Activated B cell treated with CpG ODN at 0.5 μM for 24 hours (primary cell): ENCODE data around the gene OVOL3. TPM values are rescaled to one million over a fixed set of nuclear protein-coding genes. Genes with fewer than 3 reads are reported as not detected.

ENCODE experiments used
- ATAC-seq: fragments of 200-7000 bp; cut with Tn5 transposase; one replicate; pipeline ENCODE4 v1.10.0; 2021; ENCODE audit warnings: low read depth, mild to moderate bottlenecking, moderate library complexity
- CTCF ChIA-PET: fragments of 350-600 bp; sonication (Branson Sonifier 250); formaldehyde crosslinking; loops from one replicate; lab custom pipeline; 2021; ENCODE audit warnings: antibody characterized with exemption; lab: Charles Lee
- POLR2A ChIA-PET: fragments of 350-600 bp; sonication (Branson Sonifier 250); formaldehyde crosslinking; loops from one replicate; lab custom pipeline; 2021; ENCODE audit warnings: antibody characterized with exemption; lab: Charles Lee
- DNase-seq: peaks from one replicate; pipeline ENCODE4 v3.0.0; 2022
- H3K27ac Mint-ChIP-seq: one replicate; pipeline ENCODE4 v1.8.0; 2020; ENCODE audit warnings: mixed read lengths
- H3K27me3 Mint-ChIP-seq: one replicate; pipeline ENCODE4 v1.8.0; 2021; ENCODE audit warnings: mixed read lengths
- H3K36me3 Mint-ChIP-seq: one replicate; pipeline ENCODE4 v1.8.0; 2021; ENCODE audit warnings: low read depth, mixed read lengths
- H3K4me1 Mint-ChIP-seq: one replicate; pipeline ENCODE4 v1.8.0; 2021; ENCODE audit warnings: mixed read lengths
- H3K4me3 Mint-ChIP-seq: one replicate; pipeline ENCODE4 v1.8.0; 2020; ENCODE audit warnings: mild to moderate bottlenecking, mixed read lengths
- H3K9me3 Mint-ChIP-seq: one replicate; pipeline ENCODE4 v1.8.0; 2020; ENCODE audit warnings: mixed read lengths
- intact Hi-C: fragments of 100-400 bp; cut with micrococcal nuclease; formaldehyde crosslinking; loops from one replicate; pipeline ENCODE4 v1.15.1; 2024
- total RNA-seq: library from RNA; stranded (reverse); gene quantifications from 2 replicates; pipeline ENCODE4 v1.2.3, GENCODE V29; 2022
- TF ChIP-seq, protein P1 (sequence below): fragments of 200-600 bp; IDR thresholded peaks from one replicate; pipeline ENCODE4 v1.8.0; 2022; ENCODE audit warnings: antibody characterized with exemption, mild to moderate bottlenecking

Gene OVOL3
- total RNA-seq, 1 donor from 2014 or later, result not detected

DNA sequence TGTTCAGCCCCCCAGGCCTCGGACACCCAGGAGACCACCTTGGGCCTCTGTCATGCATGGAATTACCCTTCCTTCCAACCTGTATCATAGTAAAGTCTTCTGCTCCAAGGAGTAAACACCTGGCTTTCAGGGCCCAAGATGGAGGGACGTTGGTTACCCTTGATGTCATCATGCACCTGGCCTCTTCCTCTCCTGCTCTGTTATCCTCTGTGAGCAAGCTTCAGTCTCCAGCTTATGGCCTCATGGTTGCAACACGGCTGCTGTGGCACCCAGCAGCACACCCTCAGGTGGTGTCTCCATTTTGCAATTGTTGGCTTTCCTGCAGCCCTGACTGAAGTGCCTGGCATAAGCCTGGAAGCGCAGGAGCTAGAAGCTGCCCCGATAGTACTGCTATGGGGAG, 4.0 kb upstream of the OVOL3 start:
- ChIA-PET CTCF (no interaction called here), POLR2A (no interaction called here)
- intact Hi-C loops, result no loop called here
- Mint-ChIP-seq H3K27me3 (no peaks in the 10 kb centered on the region), H3K4me3 (no peak overlapping the region), H3K4me1 (no peaks in the 10 kb centered on the region), H3K27ac (no peak overlapping the region), H3K36me3 (peaks cover 9% of the 10 kb centered on the region), H3K9me3 (no peaks in the 10 kb centered on the region)
- no peak for ATAC-seq
- TF ChIP-seq, protein P1, sequence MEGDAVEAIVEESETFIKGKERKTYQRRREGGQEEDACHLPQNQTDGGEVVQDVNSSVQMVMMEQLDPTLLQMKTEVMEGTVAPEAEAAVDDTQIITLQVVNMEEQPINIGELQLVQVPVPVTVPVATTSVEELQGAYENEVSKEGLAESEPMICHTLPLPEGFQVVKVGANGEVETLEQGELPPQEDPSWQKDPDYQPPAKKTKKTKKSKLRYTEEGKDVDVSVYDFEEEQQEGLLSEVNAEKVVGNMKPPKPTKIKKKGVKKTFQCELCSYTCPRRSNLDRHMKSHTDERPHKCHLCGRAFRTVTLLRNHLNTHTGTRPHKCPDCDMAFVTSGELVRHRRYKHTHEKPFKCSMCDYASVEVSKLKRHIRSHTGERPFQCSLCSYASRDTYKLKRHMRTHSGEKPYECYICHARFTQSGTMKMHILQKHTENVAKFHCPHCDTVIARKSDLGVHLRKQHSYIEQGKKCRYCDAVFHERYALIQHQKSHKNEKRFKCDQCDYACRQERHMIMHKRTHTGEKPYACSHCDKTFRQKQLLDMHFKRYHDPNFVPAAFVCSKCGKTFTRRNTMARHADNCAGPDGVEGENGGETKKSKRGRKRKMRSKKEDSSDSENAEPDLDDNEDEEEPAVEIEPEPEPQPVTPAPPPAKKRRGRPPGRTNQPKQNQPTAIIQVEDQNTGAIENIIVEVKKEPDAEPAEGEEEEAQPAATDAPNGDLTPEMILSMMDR, result no peak
- DNase-seq, result no peak

GRCh38 chr19:36108684-36109083, 2.3 kb upstream of the OVOL3 start:
- ChIA-PET CTCF (no interaction called here), POLR2A (no interaction called here)
- TF ChIP-seq, protein P1, result no peak
- intact Hi-C loops, result no loop called here
- Mint-ChIP-seq H3K36me3 (peaks cover 24% of the 10 kb centered on the region), H3K27ac (no peak overlapping the region), H3K4me1 (peaks cover 8% of the 10 kb centered on the region), H3K9me3 (no peaks in the 10 kb centered on the region), H3K4me3 (no peak overlapping the region), H3K27me3 (no peaks in the 10 kb centered on the region)
- DNase-seq, result no peak
- ATAC-seq, result no peak

- CTCF ChIA-PET, result no interaction called here
- Mint-ChIP-seq H3K4me1 (peaks cover 30% of the 10 kb centered on the region), H3K27me3 (no peaks in the 10 kb centered on the region), H3K36me3 (peaks cover 39% of the 10 kb centered on the region), H3K9me3 (no peaks in the 10 kb centered on the region), H3K27ac (no peak overlapping the region), H3K4me3 (no peak overlapping the region)
- DNase-seq, result no peak
- no peak for ATAC-seq
- intact Hi-C loops, result loop anchor here (10.0 kb wide), 4 partner anchors 176 to 1544 kb away; partner anchors contain the start of genes COX6B1, ETV2, IGFLR1 and LIN37
- TF ChIP-seq, protein P1, result no peak
- POLR2A ChIA-PET, result no interaction called here
Observed at GRCh38 chr19:36111200-36111539, 227 bp downstream of the OVOL3 start.

DNA sequence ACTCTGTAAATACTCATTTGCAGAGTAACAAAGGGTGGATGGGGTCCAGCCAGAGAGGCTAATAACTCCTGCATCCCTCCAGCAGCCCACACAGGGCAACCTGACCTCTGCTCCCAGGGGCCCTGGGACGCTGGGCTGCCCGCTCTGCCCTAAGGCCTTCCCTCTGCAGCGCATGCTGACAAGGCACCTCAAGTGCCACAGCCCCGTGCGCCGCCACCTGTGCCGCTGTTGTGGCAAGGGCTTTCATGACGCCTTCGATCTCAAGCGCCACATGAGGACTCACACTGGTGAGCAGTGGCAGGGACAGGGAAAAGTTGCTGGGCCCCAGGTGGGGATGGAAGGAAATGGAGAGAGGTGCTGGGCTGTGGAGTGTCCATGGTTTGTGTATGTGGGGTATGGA, 1.7 kb downstream of the OVOL3 start:
- peak overlapping the region; percentile 36 for H3K27ac Mint-ChIP-seq
- H3K27me3 Mint-ChIP-seq, result no peaks in the 10 kb centered on the region
- H3K9me3 Mint-ChIP-seq, result no peaks in the 10 kb centered on the region
- H3K4me3 Mint-ChIP-seq, result peak overlapping the region; percentile 92
- TF ChIP-seq, protein P1, result no peak
- ChIA-PET POLR2A (interaction anchor here (1.6 kb wide), 1 partner anchor 59 kb away, joined by 4 read pairs; the partner anchor contains the start of gene THAP8), CTCF (no interaction called here)
- H3K36me3 Mint-ChIP-seq, result peaks cover 49% of the 10 kb centered on the region
- intact Hi-C loops, result loop anchor here (10.0 kb wide), 4 partner anchors 178 to 1542 kb away; partner anchors contain the start of genes COX6B1, ETV2, IGFLR1 and LIN37
- no peak for DNase-seq
- H3K4me1 Mint-ChIP-seq, result peaks cover 39% of the 10 kb centered on the region
- ATAC-seq, result no peak

GRCh38 chr19:36113425-36113824, 2.5 kb downstream of the OVOL3 start:
- DNase-seq (no peak), ATAC-seq (no peak)
- intact Hi-C loops, result loop anchor here (10.0 kb wide), 4 partner anchors 179 to 1541 kb away; partner anchors contain the start of genes COX6B1, ETV2, IGFLR1 and LIN37
- CTCF ChIA-PET, result interaction anchor here (1.9 kb wide), 1 partner anchor 15 kb away, joined by 8 read pairs; no protein-coding TSS in a partner anchor
- no peaks in the 10 kb centered on the region for H3K27me3 Mint-ChIP-seq
- H3K36me3 Mint-ChIP-seq, result peaks cover 55% of the 10 kb centered on the region
- H3K27ac Mint-ChIP-seq, result peak overlapping the region; percentile 97
- POLR2A ChIA-PET, result interaction anchor here (0.7 to 1.6 kb wide), 3 partner anchors 26 to 118 kb away, joined by 4 to 8 read pairs (median 4); partner anchors contain the start of genes CAPNS1, SDHAF1 and THAP8
- peaks cover 43% of the 10 kb centered on the region for H3K4me1 Mint-ChIP-seq
- peak overlapping the region; percentile 92 for H3K4me3 Mint-ChIP-seq
- H3K9me3 Mint-ChIP-seq, result no peaks in the 10 kb centered on the region
- TF ChIP-seq, protein P1, result no peak
